HEK293 (cell line): ENCODE results near the gene WDR45B.
"Not testable (repeated sequence)": the region's sequence is repeated elsewhere in the genome, so short reads cannot be mapped to it uniquely, and the experiment has no call there.

Source experiments
- CTCF ChIA-PET: fragments of 350-600 bp; formaldehyde crosslinking; extraction: SDS; loops from one replicate; lab custom pipeline; 2021; ENCODE audit warnings: antibody characterized with exemption; lab: Yijun Ruan, JAX
- POLR2A ChIA-PET: fragments of 300-600 bp; formaldehyde crosslinking; extraction: SDS; loops from one replicate; lab custom pipeline; 2020; ENCODE audit warnings: antibody characterized with exemption, inconsistent platforms; lab: Yijun Ruan, JAX
- H3K27ac ChIP-seq: fragments of 200-500 bp; sonication (Bioruptor generic); 2 replicates; pipeline ENCODE4 v1.5.1; 2014; ENCODE audit warnings: low read depth, low read length, control low read depth, inconsistent platforms; ENCODE audit errors: extremely low read depth
- H3K36me3 ChIP-seq, 2 experiments: fragments of 200-500 bp in 1 of 2; sonication (Bioruptor generic) in 1 of 2; 1 replicate in 1 of 2; 2 replicates in 1 of 2; pipeline ENCODE4 v1.5.1; 2014 to 2017; ENCODE audit warnings: inconsistent platforms in 2 of 2, low read length in 2 of 2; ENCODE audit not compliant: control insufficient read depth in 2 of 2, insufficient read depth in 1 of 2
- H3K4me1 ChIP-seq: fragments of 200-500 bp; sonication (Bioruptor generic); 2 replicates; pipeline ENCODE4 v1.5.1; 2014; ENCODE audit warnings: mild to moderate bottlenecking, low read length, inconsistent platforms; ENCODE audit not compliant: control insufficient read depth, insufficient read depth
- H3K4me3 ChIP-seq: 2 replicates; pipeline ENCODE4 v1.5.1; 2011; ENCODE audit warnings: low read depth, mild to moderate bottlenecking, control low read depth, low read length, moderate library complexity
- H3K9me3 ChIP-seq: fragments of 200-500 bp; sonication (Bioruptor generic); 2 replicates; pipeline ENCODE4 v1.5.1; 2014; ENCODE audit warnings: low read depth, low read length, inconsistent platforms; ENCODE audit not compliant: control insufficient read depth, insufficient read depth
- EGR2 ChIP-seq: fragments of 450-650 bp; formaldehyde crosslinking; IDR thresholded peaks from 2 replicates; pipeline ENCODE4 v1.5.1; 2016; ENCODE audit warnings: low read depth, missing biosample characterization, missing genetic modification characterization
- KLF7 ChIP-seq: fragments of 450-650 bp; formaldehyde crosslinking; IDR thresholded peaks from 2 replicates; pipeline ENCODE4 v1.5.1; 2016; ENCODE audit warnings: missing biosample characterization, missing genetic modification characterization, borderline replicate concordance
- KLF8 ChIP-seq: fragments of 450-650 bp; formaldehyde crosslinking; IDR thresholded peaks from 2 replicates; pipeline ENCODE4 v1.5.1; 2016; ENCODE audit warnings: missing biosample characterization, missing genetic modification characterization
- ZBTB10 ChIP-seq: fragments of 450-650 bp; formaldehyde crosslinking; IDR thresholded peaks from 2 replicates; pipeline ENCODE4 v1.5.1; 2016; ENCODE audit warnings: missing biosample characterization, missing genetic modification characterization
- ZFHX2 ChIP-seq: fragments of 450-650 bp; formaldehyde crosslinking; conservative IDR thresholded peaks from 2 replicates; pipeline ENCODE4 v1.5.1; 2016; ENCODE audit warnings: missing biosample characterization, missing genetic modification characterization
- ZNF114 ChIP-seq: fragments of 450-650 bp; formaldehyde crosslinking; IDR thresholded peaks from 2 replicates; pipeline ENCODE4 v1.5.0; 2017; ENCODE audit warnings: missing biosample characterization, missing genetic modification characterization
- ZNF2 ChIP-seq: fragments of 450-650 bp; formaldehyde crosslinking; IDR thresholded peaks from 2 replicates; pipeline ENCODE4 v1.5.1; 2016; ENCODE audit warnings: missing biosample characterization, missing genetic modification characterization
- ZNF530 ChIP-seq: fragments of 450-650 bp; formaldehyde crosslinking; IDR thresholded peaks from 2 replicates; pipeline ENCODE4 v1.5.1; 2016; ENCODE audit warnings: low read depth, missing biosample characterization, missing genetic modification characterization
- ZNF585B ChIP-seq: fragments of 450-650 bp; formaldehyde crosslinking; IDR thresholded peaks from 2 replicates; pipeline ENCODE4 v1.5.1; 2016; ENCODE audit warnings: missing biosample characterization, missing genetic modification characterization
- ZNF610 ChIP-seq: fragments of 450-650 bp; formaldehyde crosslinking; IDR thresholded peaks from 2 replicates; pipeline ENCODE4 v1.5.1; 2016; ENCODE audit warnings: missing biosample characterization, missing genetic modification characterization, borderline replicate concordance
- ZNF629 ChIP-seq: fragments of 450-650 bp; formaldehyde crosslinking; IDR thresholded peaks from 2 replicates; pipeline ENCODE4 v1.5.1; 2017; ENCODE audit warnings: missing biosample characterization, missing genetic modification characterization
- ZSCAN30 ChIP-seq: fragments of 450-650 bp; IDR thresholded peaks from 2 replicates; pipeline ENCODE4 v1.5.1; 2018; ENCODE audit warnings: missing biosample characterization, mild to moderate bottlenecking, missing genetic modification characterization, moderate library complexity
- TF ChIP-seq, protein P1 (sequence below): fragments of 450-650 bp; formaldehyde crosslinking; IDR thresholded peaks from 2 replicates; pipeline ENCODE4 v1.5.1; 2016; ENCODE audit warnings: missing biosample characterization, missing genetic modification characterization, low read depth
- TF ChIP-seq, protein P2 (sequence below): fragments of 450-650 bp; formaldehyde crosslinking; IDR thresholded peaks from 2 replicates; pipeline ENCODE4 v1.5.1; 2017; ENCODE audit warnings: missing biosample characterization, missing genetic modification characterization

The WDR45B gene

DNA sequence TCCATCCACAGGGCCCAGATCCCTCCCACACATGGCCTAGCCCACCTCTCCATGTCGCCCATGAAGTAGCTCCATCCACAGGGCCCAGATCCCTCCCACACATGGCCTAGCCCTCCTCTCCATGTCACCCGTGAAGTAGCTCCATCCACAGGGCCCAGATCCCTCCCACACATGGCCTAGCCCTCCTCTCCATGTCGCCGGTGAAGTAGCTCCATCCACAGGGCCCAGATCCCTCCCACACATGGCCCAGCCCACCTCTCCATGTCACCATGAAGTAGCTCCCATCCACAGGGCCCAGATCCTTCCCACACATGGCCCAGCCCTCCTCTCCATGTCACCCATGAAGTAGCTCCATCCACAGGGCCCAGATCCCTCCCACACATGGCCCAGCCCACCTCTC is 68.3 kb downstream of the WDR45B start:
- POLR2A ChIA-PET, H3K4me1 ChIP-seq, H3K9me3 ChIP-seq, H3K4me3 ChIP-seq, CTCF ChIA-PET, H3K27ac ChIP-seq: not testable (repeated sequence)
- peak; percentile 91 for TF ChIP-seq ZFHX2 (tag by site-specific recombination)
- peak; percentile 86 for TF ChIP-seq EGR2 (tag by site-specific recombination)
- H3K36me3 ChIP-seq = peaks cover 31 to 75% of the 10 kb centered on the region in 2 experiments

DNA sequence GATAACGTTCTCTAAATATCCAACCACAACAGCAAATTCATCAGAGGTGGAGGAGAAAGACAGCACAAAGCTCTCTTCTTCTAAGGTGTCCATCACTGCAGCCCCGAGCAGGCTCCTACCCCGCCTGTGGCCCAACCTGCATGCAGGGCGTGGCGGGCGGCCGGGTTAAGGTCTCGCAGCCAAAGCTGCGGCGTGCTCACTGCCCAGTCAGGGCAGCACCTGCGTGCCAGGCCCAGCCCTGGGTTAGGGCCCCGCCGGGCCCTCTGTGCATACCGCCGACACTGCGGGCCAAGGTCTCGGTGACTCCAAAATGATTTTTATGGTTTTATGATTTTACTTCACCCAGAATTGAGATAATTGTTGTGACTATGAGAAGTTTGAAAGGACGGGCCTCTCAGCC is 70.9 kb downstream of the WDR45B start:
- no peaks in the 10 kb centered on the region for H3K4me1 ChIP-seq
- H3K4me3 ChIP-seq = no peak overlapping the region
- ChIA-PET CTCF (interaction anchor here (2.0 kb wide), 1 partner anchor 23 kb away, joined by 6 read pairs; no protein-coding TSS in a partner anchor), POLR2A (interaction anchor here (0.6 kb wide), 1 partner anchor 18 kb away, joined by 7 read pairs; no protein-coding TSS in a partner anchor)
- H3K27ac ChIP-seq = no peak overlapping the region
- TF ChIP-seq KLF8 (tag by site-specific recombination) = no peak
- TF ChIP-seq, protein P1, sequence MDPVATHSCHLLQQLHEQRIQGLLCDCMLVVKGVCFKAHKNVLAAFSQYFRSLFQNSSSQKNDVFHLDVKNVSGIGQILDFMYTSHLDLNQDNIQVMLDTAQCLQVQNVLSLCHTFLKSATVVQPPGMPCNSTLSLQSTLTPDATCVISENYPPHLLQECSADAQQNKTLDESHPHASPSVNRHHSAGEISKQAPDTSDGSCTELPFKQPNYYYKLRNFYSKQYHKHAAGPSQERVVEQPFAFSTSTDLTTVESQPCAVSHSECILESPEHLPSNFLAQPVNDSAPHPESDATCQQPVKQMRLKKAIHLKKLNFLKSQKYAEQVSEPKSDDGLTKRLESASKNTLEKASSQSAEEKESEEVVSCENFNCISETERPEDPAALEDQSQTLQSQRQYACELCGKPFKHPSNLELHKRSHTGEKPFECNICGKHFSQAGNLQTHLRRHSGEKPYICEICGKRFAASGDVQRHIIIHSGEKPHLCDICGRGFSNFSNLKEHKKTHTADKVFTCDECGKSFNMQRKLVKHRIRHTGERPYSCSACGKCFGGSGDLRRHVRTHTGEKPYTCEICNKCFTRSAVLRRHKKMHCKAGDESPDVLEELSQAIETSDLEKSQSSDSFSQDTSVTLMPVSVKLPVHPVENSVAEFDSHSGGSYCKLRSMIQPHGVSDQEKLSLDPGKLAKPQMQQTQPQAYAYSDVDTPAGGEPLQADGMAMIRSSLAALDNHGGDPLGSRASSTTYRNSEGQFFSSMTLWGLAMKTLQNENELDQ = no peak
- no peaks in the 10 kb centered on the region for H3K9me3 ChIP-seq
- H3K36me3 ChIP-seq = peaks cover 40 to 77% of the 10 kb centered on the region in 2 experiments

- H3K36me3 ChIP-seq = peaks cover 50 to 88% of the 10 kb centered on the region in 2 experiments
- H3K27ac ChIP-seq = not testable (repeated sequence)
These were observed 72.5 kb downstream of the WDR45B start for GRCh38 chr17:82575581-82576221.

GRCh38 chr17:82574041-82574440 is 74.2 kb downstream of the WDR45B start:
- no peak for TF ChIP-seq ZBTB10 (tag by site-specific recombination)
- TF ChIP-seq, protein P2, sequence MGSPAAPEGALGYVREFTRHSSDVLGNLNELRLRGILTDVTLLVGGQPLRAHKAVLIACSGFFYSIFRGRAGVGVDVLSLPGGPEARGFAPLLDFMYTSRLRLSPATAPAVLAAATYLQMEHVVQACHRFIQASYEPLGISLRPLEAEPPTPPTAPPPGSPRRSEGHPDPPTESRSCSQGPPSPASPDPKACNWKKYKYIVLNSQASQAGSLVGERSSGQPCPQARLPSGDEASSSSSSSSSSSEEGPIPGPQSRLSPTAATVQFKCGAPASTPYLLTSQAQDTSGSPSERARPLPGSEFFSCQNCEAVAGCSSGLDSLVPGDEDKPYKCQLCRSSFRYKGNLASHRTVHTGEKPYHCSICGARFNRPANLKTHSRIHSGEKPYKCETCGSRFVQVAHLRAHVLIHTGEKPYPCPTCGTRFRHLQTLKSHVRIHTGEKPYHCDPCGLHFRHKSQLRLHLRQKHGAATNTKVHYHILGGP (tag by site-specific recombination) = no peak
- no peak for TF ChIP-seq ZNF2 (tag by site-specific recombination)
- no peak for TF ChIP-seq ZNF530
- no peak for TF ChIP-seq ZNF610 (tag by site-specific recombination)
- no peak for TF ChIP-seq ZNF629 (tag by site-specific recombination)
- no peak for TF ChIP-seq ZSCAN30 (tag by site-specific recombination)
- TF ChIP-seq ZNF114 (tag by site-specific recombination) = no peak
- TF ChIP-seq KLF7 = no peak
- TF ChIP-seq ZNF585B (tag by site-specific recombination) = no peak
- TF ChIP-seq, all 188 proteins: peak for 0
- POLR2A ChIA-PET = interaction anchor here (0.7 kb wide), 1 partner anchor 156 kb away, joined by 7 read pairs; no protein-coding TSS in a partner anchor
- no peak overlapping the region for H3K4me3 ChIP-seq
- peaks cover 60 to 95% of the 10 kb centered on the region in 2 experiments for H3K36me3 ChIP-seq
- no peak overlapping the region for H3K27ac ChIP-seq
- H3K4me1 ChIP-seq = no peaks in the 10 kb centered on the region
- H3K9me3 ChIP-seq = no peaks in the 10 kb centered on the region
- CTCF ChIA-PET = interaction anchor here (1.0 kb wide), 1 partner anchor 80 kb away, joined by 5 read pairs; no protein-coding TSS in a partner anchor

More at GRCh38 chr17:82575581-82576221, 72.5 kb downstream of the WDR45B start:
- H3K4me3 ChIP-seq, H3K9me3 ChIP-seq, H3K4me1 ChIP-seq, POLR2A ChIA-PET: not testable (repeated sequence)
- CTCF ChIA-PET = interaction anchor here (0.6 kb wide), 1 partner anchor 21 kb away, joined by 3 read pairs; no protein-coding TSS in a partner anchor
